GM18498 (cell line): ENCODE measurements around the gene PITX3.
"Not testable (repeated sequence)": the region's sequence is repeated elsewhere in the genome, so short reads cannot be mapped to it uniquely, and the experiment has no call there.

Experiments
- ATAC-seq: cut with Tn5 transposase; IDR thresholded peaks from one replicate; pipeline ENCODE4 v1.9.1; 2021; ENCODE audit warnings: mild to moderate bottlenecking, moderate library complexity; ENCODE audit not compliant: unreplicated experiment

Gene PITX3

GRCh38 chr10:102229810-102230263, 11.5 kb downstream of the PITX3 start:
- no peak for ATAC-seq

- ATAC-seq: no peak
Measured at GRCh38 chr10:102227050-102227449, 14.3 kb downstream of the PITX3 start.

- no peak for ATAC-seq
Measured at GRCh38 chr10:102226542-102226870, 14.8 kb downstream of the PITX3 start.

GRCh38 chr10:102225646-102226541, 15.4 kb downstream of the PITX3 start, which contains the start of gene ELOVL3:
TSS of gene ELOVL3 (plus strand) at chr10:102226299. CDS start at chr10:102226549, 250 bp downstream.
- peak; percentile 91 for ATAC-seq

GRCh38 chr10:102222797-102223196, 18.5 kb downstream of the PITX3 start:
- ATAC-seq: no peak

- ATAC-seq: no peak
Measured at GRCh38 chr10:102220612-102221011, 20.7 kb downstream of the PITX3 start.

GRCh38 chr10:102219370-102219769, 21.9 kb downstream of the PITX3 start:
- ATAC-seq: no peak

- ATAC-seq: not testable (repeated sequence)
Measured at GRCh38 chr10:102213599-102213998, 27.7 kb downstream of the PITX3 start.

GRCh38 chr10:102211615-102212299, 29.6 kb downstream of the PITX3 start:
- no peak for ATAC-seq

- no peak for ATAC-seq
Measured at GRCh38 chr10:102208311-102209035, 32.8 kb downstream of the PITX3 start.

- ATAC-seq: no peak
Measured at GRCh38 chr10:102202386-102202785, 38.9 kb downstream of the PITX3 start.

GRCh38 chr10:102200751-102201640, 40.3 kb downstream of the PITX3 start:
- no peak for ATAC-seq

- ATAC-seq: no peak
Measured at GRCh38 chr10:102198027-102198426, 43.3 kb downstream of the PITX3 start.

GRCh38 chr10:102196893-102197292, 44.4 kb downstream of the PITX3 start:
- no peak for ATAC-seq

GRCh38 chr10:102195296-102195870, 45.9 kb downstream of the PITX3 start:
- no peak for ATAC-seq

GRCh38 chr10:102191956-102192355, 49.4 kb downstream of the PITX3 start:
- ATAC-seq: no peak

- ATAC-seq: not testable (repeated sequence)
Measured at GRCh38 chr10:102188941-102189898, 52.1 kb downstream of the PITX3 start.

GRCh38 chr10:102188298-102188940, 52.9 kb downstream of the PITX3 start:
- no peak for ATAC-seq
